Measurements from ENCODE around the gene OR2C3.
"Not testable (repeated sequence)": the region's sequence is repeated elsewhere in the genome, so short reads cannot be mapped to it uniquely, and the experiment has no call there.

The OR2C3 gene

GRCh38 chr1:247536340-247536739 lies at the start of gene OR2C3:
OR2C3 (minus strand) TSS chr1:247536440; CDS start chr1:247532511, 3,929 bp downstream.
- no peak for DNase-seq

GRCh38 chr1:247578946-247579460 lies 42.8 kb upstream of the OR2C3 start:
- DNase-seq, result no peak

GRCh38 chr1:247576514-247576913 lies 40.3 kb upstream of the OR2C3 start:
- DNase-seq, result no peak

GRCh38 chr1:247574664-247575063 lies 38.4 kb upstream of the OR2C3 start:
- no peak for DNase-seq

- DNase-seq, result no peak
Observed at GRCh38 chr1:247574236-247574635, 38.0 kb upstream of the OR2C3 start.

GRCh38 chr1:247562198-247562597 lies 26.0 kb upstream of the OR2C3 start:
- no peak for DNase-seq

- no peak for DNase-seq
Observed at GRCh38 chr1:247561711-247562110, 25.5 kb upstream of the OR2C3 start.

GRCh38 chr1:247557926-247558674 lies 21.9 kb upstream of the OR2C3 start:
- DNase-seq, result no peak

GRCh38 chr1:247552231-247552630 lies 16.0 kb upstream of the OR2C3 start:
- DNase-seq, result no peak

- no peak for DNase-seq
Observed at GRCh38 chr1:247551721-247552120, 15.5 kb upstream of the OR2C3 start.

GRCh38 chr1:247548769-247549182 lies 12.5 kb upstream of the OR2C3 start, which contains the start of gene GCSAML:
GCSAML (plus strand) TSS chr1:247549134; CDS start chr1:247549192, 58 bp downstream.
- DNase-seq, result no peak

GRCh38 chr1:247548092-247548491 lies 11.9 kb upstream of the OR2C3 start:
- no peak for DNase-seq

GRCh38 chr1:247542811-247543210 lies 6.6 kb upstream of the OR2C3 start:
- no peak for DNase-seq

- DNase-seq, result no peak
Observed at GRCh38 chr1:247540581-247540980, 4.3 kb upstream of the OR2C3 start.

GRCh38 chr1:247539215-247539614 lies 3.0 kb upstream of the OR2C3 start:
- no peak for DNase-seq

GRCh38 chr1:247538561-247538960 lies 2.3 kb upstream of the OR2C3 start:
- no peak for DNase-seq

GRCh38 chr1:247535402-247535801 lies 838 bp downstream of the OR2C3 start:
- no peak for DNase-seq

GRCh38 chr1:247531937-247532336 lies 4.3 kb downstream of the OR2C3 start:
- DNase-seq, result no peak

GRCh38 chr1:247530785-247531184 lies 5.5 kb downstream of the OR2C3 start:
- DNase-seq, result no peak

- no peak for DNase-seq
Observed at GRCh38 chr1:247529771-247530355, 6.4 kb downstream of the OR2C3 start.

- no peak for DNase-seq
Observed at GRCh38 chr1:247528812-247529474, 7.3 kb downstream of the OR2C3 start.

GRCh38 chr1:247521886-247522285 lies 14.4 kb downstream of the OR2C3 start:
- DNase-seq, result not testable (repeated sequence)

- DNase-seq, result no peak
Observed at GRCh38 chr1:247518613-247518891, 17.7 kb downstream of the OR2C3 start.
